NCI-H1092 (cell line): Measurements from ENCODE around the gene TP53.

ENCODE experiments used
- DNase-seq: peaks from one replicate; lab custom pipeline; 2025; lab: John Stamatoyannopoulos, UW

TP53 gene

DNA sequence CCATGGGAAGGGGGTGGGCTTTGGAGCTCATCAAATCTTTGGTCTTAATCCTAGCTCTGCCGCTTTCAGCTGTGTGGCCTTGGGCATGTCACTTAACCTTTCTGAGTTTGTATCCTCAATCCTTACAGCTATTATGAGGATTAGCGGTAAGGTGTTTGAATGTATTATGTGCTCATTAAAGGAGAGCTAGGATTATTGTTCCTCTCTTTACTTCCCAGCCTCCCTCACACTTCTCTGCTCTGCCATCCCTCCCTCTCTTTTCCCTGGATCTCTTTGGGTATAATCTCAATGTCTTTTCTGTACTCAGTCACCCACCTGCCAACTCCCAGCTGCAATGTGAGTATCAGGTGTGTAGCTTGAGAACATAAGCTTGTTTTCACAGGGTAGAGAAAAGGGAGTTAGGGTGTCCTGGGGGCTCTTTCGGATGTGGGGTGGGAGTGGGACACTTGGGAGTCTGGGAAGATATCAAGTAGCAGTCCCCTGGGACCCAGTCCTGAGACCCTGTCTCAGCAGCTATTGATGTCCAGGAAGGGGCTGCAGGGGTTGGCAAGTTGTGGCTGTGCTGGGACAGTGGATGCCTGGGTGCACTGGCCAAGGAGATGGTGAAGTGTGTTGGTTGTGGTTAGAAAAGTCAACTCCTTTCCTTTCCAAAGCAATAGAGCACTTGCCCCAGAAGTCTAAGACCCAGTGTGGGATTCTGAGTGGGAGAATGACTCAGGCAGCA, 19.5 kb upstream of the TP53 start:
- no peak for DNase-seq

- DNase-seq = no peak
These were observed 18.3 kb upstream of the TP53 start for GRCh38 chr17:7705269-7706255.

- peak; percentile 40 for DNase-seq
These were observed 17.4 kb upstream of the TP53 start, which contains the start of gene EFNB3 for GRCh38 chr17:7704601-7705268. Gene EFNB3 (plus strand): TSS chr17:7705202. CDS start chr17:7705599, 397 bp downstream.

DNA sequence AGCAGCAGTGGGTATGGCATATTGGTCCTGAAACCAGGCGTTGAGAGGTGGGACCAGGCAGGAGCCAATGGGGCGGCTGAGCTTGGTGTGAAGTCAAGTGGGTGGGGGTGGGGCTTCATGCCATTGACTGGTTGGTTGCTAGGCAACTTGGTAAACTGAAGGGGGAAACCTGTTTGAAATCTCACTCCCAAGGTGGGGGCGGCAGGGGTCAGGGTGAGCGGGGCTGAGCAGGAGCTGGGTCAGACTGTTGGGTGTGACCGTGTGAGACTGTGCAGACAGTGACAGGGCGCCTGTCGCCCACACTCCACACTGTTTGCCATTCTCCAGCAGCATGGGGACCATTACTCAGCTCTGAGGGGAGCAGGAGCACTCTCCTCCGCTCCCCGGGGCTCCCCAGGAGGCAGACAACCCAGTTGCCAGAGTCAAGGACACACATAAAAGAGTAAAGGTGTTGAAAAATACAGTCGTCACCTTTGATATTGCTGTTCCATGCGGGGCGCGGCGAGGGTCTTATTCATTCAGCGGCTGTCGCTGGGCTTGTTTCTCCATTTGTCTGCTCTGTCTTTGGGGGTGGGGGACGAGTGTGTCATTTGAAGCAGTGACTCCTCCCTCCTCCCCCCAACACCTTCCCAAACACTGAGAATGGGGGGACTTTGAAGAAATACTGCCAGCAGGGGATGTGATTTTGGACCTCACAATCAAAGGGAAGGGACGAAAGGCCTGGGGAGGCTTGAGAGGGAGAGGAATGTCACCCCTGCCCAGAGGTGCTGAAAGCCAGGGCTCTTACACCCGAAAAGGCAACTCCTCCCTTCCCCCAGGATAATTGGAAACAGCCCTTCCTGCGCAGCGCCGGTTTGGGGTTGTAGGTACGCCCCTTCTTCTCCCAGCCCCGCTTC, 16.5 kb upstream of the TP53 start:
- peak; percentile 61 for DNase-seq

GRCh38 chr17:7702776-7703175, 15.5 kb upstream of the TP53 start:
- DNase-seq = no peak

- DNase-seq = no peak
These were observed 14.4 kb upstream of the TP53 start for GRCh38 chr17:7701681-7702080.

- DNase-seq = no peak
These were observed 13.2 kb upstream of the TP53 start for GRCh38 chr17:7700510-7700909.

GRCh38 chr17:7697828-7698588, 10.7 kb upstream of the TP53 start:
- DNase-seq = no peak

GRCh38 chr17:7695586-7695985, 8.3 kb upstream of the TP53 start:
- no peak for DNase-seq

GRCh38 chr17:7688808-7689316, 1.6 kb upstream of the TP53 start:
- DNase-seq = no peak

- DNase-seq = peak; percentile 92
These were observed 868 bp upstream of the TP53 start, which contains the start of gene WRAP53 for GRCh38 chr17:7687908-7688807. Gene WRAP53 (plus strand): TSS chr17:7688477. CDS start chr17:7688649, 172 bp downstream.

GRCh38 chr17:7686222-7687071, 843 bp downstream of the TP53 start:
- DNase-seq = peak; percentile 78

DNA sequence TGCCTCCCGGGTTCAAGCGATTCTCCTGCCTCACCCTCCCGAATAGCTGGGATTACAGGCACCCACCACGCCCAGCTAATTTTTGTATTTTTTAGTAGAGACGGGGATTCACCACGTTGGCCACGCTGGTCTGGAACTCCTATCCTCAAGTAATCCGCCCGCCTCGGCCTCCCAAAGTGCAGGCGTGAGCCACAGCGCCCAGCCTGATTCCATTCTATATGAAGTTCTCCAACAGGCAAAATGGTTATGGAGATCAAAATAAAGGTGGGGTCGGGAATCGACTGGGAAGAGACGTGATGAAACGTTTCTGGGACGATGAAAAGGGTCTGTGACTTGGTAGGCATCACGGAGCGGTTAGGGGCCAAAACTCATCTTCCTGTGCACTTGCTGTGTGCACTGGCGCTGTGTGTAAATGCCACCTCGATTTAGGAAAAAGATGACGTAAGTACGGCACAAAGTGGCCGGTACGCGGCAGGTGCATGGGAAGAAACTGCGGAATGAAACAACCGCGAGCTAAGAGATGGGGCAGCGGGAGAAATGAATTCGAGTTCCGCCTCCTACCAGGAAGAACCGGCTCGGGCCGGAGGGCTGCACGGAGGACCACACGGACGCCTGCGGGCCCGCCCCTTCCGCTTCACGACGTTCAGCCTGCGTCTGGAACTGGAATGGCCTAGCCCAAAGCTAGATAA, 1.6 kb downstream of the TP53 start:
- DNase-seq = peak; percentile 86

- DNase-seq = no peak
These were observed 2.3 kb downstream of the TP53 start for GRCh38 chr17:7684851-7685532.

DNA sequence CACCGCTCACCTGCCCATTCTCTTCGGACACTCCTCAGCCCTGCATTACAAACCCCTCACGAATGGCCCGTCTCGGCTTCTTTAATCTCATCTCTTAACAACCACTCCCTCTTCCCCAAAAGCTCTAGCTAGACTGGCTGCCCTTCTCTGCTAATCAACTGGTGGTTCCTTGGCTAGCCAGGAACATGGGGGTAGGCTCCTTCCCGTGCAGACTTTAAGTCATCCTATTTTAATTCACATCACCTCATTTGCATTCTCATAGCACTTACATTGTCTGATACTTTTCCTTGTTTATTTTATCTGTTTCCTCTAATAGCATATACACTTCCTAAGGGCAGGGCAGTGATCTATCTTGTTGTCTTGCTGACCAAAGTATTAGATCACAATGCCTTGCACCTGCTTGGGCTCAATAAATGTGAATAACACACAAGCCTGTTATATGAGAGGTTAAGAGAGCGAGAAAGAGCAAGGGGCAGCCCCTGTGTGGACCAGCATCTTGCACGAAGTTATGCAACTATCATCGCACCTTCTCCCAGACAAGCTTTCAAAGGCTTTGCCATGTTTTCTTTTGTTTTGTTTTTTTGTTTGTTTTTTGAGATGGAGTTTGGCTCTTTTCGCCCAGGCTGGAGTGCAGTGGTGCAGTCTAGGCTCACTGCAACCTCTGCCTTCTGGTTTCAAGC, 9.8 kb downstream of the TP53 start:
- DNase-seq = no peak

GRCh38 chr17:7676533-7676932, 10.8 kb downstream of the TP53 start:
- DNase-seq = no peak
